Kidney (tissue), 14 donors: ENCODE measurements around the gene MORN2. TPM values are rescaled to one million over a fixed set of nuclear protein-coding genes. Genes with fewer than 3 reads are reported as not detected.
A peak's percentile ranks its signal among the peaks of the same experiment; 100 is the strongest.

Source experiments
- DNase-seq, 5 donors: peaks; one replicate each; pipeline ENCODE4 v3.0.0-alpha.2; 2013 to 2020
- FAIRE-seq: peaks from 2 replicates; lab custom pipeline; 2012; peaks lifted over from hg19 to GRCh38; lab: Jason Lieb, UNC
- H3K27ac ChIP-seq, 2 donors: one replicate each; pipeline ENCODE4 v1.7.0; 2013; ENCODE audit warnings: low read depth in 2 of 2, low read length in 2 of 2, inconsistent platforms in 1 of 2
- H3K27me3 ChIP-seq: one replicate; pipeline ENCODE4 v1.7.1; 2013; ENCODE audit warnings: low read length, inconsistent platforms; ENCODE audit not compliant: control insufficient read depth, insufficient read depth
- H3K36me3 ChIP-seq, 3 donors: one replicate each; pipeline versions ENCODE4 v1.7.0 to v1.7.1; 2013; ENCODE audit warnings: low read length in 3 of 3, control low read depth in 1 of 3, inconsistent platforms in 1 of 3; ENCODE audit not compliant: insufficient read depth in 3 of 3, control insufficient read depth in 2 of 3
- H3K4me1 ChIP-seq, 3 donors: one replicate each; pipeline versions ENCODE4 v1.7.0 to v1.7.1; 2013; ENCODE audit warnings: low read length in 3 of 3, inconsistent platforms in 1 of 3, low read depth in 1 of 3; ENCODE audit not compliant: control insufficient read depth in 2 of 3, insufficient read depth in 2 of 3
- H3K4me3 ChIP-seq, 3 donors: one replicate each; pipeline versions ENCODE4 v1.7.0 to v1.8.1; 2013; ENCODE audit warnings: low read length in 3 of 3, control low read depth in 1 of 3, inconsistent platforms in 1 of 3
- H3K9ac ChIP-seq, 3 donors: one replicate each; pipeline versions ENCODE4 v1.7.0 to v1.7.1; 2013; ENCODE audit warnings: low read length in 3 of 3, control low read depth in 1 of 3, inconsistent platforms in 1 of 3
- H3K9me3 ChIP-seq, 3 donors: one replicate each; pipeline versions ENCODE4 v1.7.0 to v1.7.1; 2013; ENCODE audit warnings: low read length in 3 of 3, control low read depth in 1 of 3, inconsistent platforms in 1 of 3; ENCODE audit not compliant: control insufficient read depth in 2 of 3, insufficient read depth in 1 of 3
- intact Hi-C: fragments of 100-400 bp; cut with DNase I; formaldehyde crosslinking; loops from one replicate; pipeline ENCODE4 v1.11.1; 2022
- polyA plus RNA-seq: library from polyadenylated mRNA; stranded (reverse); fragments of 350-450 nt; fragmentation: Illumina TruSeq; extraction: RNeasy Lipid Tissue Mini Kit (QIAGEN cat#74804); gene quantifications from one replicate; pipeline ENCODE4 v1.2.3, GENCODE V29; 2014; ENCODE audit warnings: low read depth, low replicate concordance; ENCODE audit not compliant: insufficient read depth
- total RNA-seq: library from RNA; stranded (reverse); fragmentation: NEBNext Ultra II Directional; extraction: Animal tissue kit (Norgen Biotek cat#: 25700); gene quantifications from one replicate; pipeline ENCODE4 v1.2.1, GENCODE V29; 2021
- TF ChIP-seq, protein P1 (sequence below): IDR thresholded peaks from 3 replicates; pipeline ENCODE4 v1.5.1; 2012; ENCODE audit warnings: mild to moderate bottlenecking, moderate library complexity, borderline replicate concordance; ENCODE audit not compliant: insufficient read depth; ENCODE audit errors: extremely low read depth
- donor health status: control.
- donor health status: control.
- donor health status: control.
- donor health status: control.
- donor health status: control.
- donor health status: DM: yes; HTN: yes; CAD: no.
- donor health status: Normal renal cell carcinoma (clear cell type).

MORN2 gene
- total and polyA plus RNA-seq, 2 donors from 2014 or later, result 29.6 to 121 TPM

DNA sequence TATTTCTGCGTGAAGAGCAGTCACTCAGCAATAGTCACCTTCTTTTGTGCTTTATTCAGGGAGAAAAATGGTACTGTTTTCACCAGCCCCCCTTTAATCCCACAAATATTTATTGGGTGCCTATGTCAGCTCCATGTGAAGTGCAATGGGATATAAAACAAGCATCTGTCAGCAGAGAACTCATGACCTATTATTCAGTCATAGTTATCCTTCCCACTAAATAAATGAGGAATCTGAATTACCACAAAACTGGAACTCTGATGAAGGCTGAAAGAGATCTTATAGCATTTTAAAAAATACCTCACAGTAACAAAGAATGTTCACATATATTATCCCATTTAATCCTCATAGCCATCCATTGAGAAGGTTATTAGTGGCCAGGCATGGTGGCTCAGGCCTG, 45.8 kb upstream of the MORN2 start:
- no peak for DNase-seq
- no peak overlapping the region for H3K27ac ChIP-seq
- FAIRE-seq, result no peak
- H3K9ac ChIP-seq, result no peak overlapping the region
- H3K36me3 ChIP-seq, result peaks cover 9 to 15% (median 9%) of the 10 kb centered on the region in 3 donors
- intact Hi-C loops, result no loop called here
- no peaks in the 10 kb centered on the region for H3K9me3 ChIP-seq
- no peaks in the 10 kb centered on the region for H3K4me1 ChIP-seq
- no peaks in the 10 kb centered on the region for H3K27me3 ChIP-seq
- TF ChIP-seq, protein P1, sequence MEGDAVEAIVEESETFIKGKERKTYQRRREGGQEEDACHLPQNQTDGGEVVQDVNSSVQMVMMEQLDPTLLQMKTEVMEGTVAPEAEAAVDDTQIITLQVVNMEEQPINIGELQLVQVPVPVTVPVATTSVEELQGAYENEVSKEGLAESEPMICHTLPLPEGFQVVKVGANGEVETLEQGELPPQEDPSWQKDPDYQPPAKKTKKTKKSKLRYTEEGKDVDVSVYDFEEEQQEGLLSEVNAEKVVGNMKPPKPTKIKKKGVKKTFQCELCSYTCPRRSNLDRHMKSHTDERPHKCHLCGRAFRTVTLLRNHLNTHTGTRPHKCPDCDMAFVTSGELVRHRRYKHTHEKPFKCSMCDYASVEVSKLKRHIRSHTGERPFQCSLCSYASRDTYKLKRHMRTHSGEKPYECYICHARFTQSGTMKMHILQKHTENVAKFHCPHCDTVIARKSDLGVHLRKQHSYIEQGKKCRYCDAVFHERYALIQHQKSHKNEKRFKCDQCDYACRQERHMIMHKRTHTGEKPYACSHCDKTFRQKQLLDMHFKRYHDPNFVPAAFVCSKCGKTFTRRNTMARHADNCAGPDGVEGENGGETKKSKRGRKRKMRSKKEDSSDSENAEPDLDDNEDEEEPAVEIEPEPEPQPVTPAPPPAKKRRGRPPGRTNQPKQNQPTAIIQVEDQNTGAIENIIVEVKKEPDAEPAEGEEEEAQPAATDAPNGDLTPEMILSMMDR, result no peak
- H3K4me3 ChIP-seq, result no peak overlapping the region

DNA sequence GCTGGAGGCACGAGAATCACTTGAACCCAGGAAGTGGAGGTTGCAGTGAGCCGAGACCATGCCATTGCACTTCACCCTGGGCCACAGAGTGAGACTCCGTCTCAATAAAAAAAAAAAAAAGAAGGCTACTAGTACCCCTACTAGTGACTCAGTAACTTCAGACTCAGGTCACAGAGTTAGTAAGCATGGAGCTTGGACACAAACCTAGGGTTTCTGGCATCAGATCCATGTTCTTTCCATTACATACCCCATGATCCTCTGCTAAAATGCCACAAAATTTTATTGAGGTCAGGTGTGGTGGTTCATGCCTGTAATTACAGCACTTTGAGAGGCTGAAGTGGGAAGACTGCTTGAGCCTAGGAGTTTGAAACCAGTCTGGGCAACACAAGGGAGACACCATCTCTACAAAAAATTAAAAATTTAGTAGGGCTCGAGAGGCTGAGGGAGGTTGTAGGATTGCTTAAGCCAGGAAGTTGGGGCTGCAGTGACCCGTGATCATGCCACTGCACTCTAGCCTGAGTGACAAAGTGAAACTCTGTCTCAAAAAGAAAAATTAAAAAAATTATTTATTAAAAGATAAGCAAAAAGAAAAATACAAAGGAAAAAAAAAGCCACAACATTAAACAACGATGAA, 45.1 kb upstream of the MORN2 start:
- Histone ChIP-seq H3K9me3 (no peaks in the 10 kb centered on the region), H3K36me3 (peaks cover 9 to 14% (median 10%) of the 10 kb centered on the region in 3 donors), H3K9ac (no peak overlapping the region), H3K4me1 (no peaks in the 10 kb centered on the region), H3K4me3 (no peak overlapping the region), H3K27ac (no peak overlapping the region), H3K27me3 (no peaks in the 10 kb centered on the region)
- DNase-seq (no peak), FAIRE-seq (no peak)
- intact Hi-C loops, result no loop called here
- TF ChIP-seq, protein P1, result no peak

DNA sequence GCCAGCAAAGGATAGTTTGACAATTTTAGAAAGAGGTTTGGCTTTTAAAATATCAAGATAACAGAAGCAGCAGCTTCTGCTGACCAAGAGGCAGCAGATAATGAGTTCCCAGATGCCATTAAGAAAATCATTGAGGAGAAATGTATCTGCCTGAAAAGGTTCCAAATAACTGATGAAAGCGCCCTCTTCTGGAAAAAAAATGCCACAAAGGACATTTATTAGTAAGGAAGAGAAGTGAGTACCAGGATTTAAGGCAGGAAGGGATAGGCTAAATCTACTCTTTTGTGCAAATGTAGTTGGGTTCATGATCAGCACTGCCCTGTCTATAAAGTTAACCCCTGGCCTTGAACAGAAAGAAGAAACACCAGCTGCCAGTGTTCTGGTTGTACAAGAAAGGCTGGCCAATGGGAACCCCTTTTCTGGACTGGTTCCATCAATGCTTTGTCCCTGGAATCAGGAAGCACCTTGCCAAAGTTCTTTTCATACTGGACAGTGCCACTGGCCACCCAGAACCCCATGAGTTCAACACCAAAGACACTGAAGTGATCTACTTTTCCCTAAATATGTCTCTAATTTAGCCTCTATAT, 40.7 kb upstream of the MORN2 start:
- H3K4me3 ChIP-seq, result no peak overlapping the region
- intact Hi-C loops, result no loop called here
- no peaks in the 10 kb centered on the region for H3K4me1 ChIP-seq
- H3K9me3 ChIP-seq, result no peaks in the 10 kb centered on the region
- peaks cover 7 to 15% (median 9%) of the 10 kb centered on the region in 3 donors for H3K36me3 ChIP-seq
- no peaks in the 10 kb centered on the region for H3K27me3 ChIP-seq
- DNase-seq (peak in 1 of 5 donors; percentile 25), FAIRE-seq (no peak)
- no peak overlapping the region for H3K9ac ChIP-seq
- H3K27ac ChIP-seq, result no peak overlapping the region
- TF ChIP-seq, protein P1, result no peak
